Body of pancreas (tissue), 4 donors: ENCODE results near the gene TRIM73.
"Not testable (repeated sequence)": the region's sequence is repeated elsewhere in the genome, so short reads cannot be mapped to it uniquely, and the experiment has no call there.

Experiments
- POLR2A ChIP-seq, 3 donors: fragments of 450-650 bp; IDR thresholded peaks; one replicate each; pipeline ENCODE4 v1.6.1; 2016; ENCODE audit warnings: antibody characterized with exemption in 3 of 3, mild to moderate bottlenecking in 2 of 3
- TF ChIP-seq, protein P1 (sequence below), 7 experiments: fragments of 450-650 bp in 4 of 7; fragments of 200-600 bp in 3 of 7; sonication (generic) in 3 of 7; IDR thresholded peaks; one replicate each; pipeline ENCODE4 v1.5.1; 2016 to 2019; ENCODE audit warnings: antibody characterized with exemption in 7 of 7

DNA sequence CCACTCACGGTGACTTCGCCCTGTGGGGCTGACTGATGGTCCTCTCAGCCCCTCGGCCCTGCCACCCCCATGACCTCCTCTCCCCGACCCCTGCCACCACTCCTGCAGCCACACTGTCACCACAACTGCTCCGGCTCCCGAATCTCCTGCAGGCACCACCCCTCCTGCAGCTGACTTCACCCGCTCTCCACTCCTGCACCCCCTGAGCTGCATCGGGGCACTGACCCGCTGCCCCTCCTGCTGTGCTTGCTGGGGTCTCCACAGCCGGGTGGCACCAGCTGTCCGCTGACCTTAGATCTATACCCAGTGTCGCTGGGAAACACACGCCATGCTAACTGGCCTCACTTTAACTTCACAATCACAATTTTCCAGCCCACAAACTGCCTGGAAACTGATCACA, 24.7 kb downstream of the TRIM73 start:
- TF ChIP-seq, protein P1, sequence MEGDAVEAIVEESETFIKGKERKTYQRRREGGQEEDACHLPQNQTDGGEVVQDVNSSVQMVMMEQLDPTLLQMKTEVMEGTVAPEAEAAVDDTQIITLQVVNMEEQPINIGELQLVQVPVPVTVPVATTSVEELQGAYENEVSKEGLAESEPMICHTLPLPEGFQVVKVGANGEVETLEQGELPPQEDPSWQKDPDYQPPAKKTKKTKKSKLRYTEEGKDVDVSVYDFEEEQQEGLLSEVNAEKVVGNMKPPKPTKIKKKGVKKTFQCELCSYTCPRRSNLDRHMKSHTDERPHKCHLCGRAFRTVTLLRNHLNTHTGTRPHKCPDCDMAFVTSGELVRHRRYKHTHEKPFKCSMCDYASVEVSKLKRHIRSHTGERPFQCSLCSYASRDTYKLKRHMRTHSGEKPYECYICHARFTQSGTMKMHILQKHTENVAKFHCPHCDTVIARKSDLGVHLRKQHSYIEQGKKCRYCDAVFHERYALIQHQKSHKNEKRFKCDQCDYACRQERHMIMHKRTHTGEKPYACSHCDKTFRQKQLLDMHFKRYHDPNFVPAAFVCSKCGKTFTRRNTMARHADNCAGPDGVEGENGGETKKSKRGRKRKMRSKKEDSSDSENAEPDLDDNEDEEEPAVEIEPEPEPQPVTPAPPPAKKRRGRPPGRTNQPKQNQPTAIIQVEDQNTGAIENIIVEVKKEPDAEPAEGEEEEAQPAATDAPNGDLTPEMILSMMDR (IDR thresholded peaks at IDR 0.05): not testable (repeated sequence)
- TF ChIP-seq POLR2A (IDR thresholded peaks at IDR 0.05): not testable (repeated sequence)
